ENCODE data around the gene OXT. TPM values are rescaled to one million over a fixed set of nuclear protein-coding genes. Genes with fewer than 3 reads are reported as not detected.
A peak's percentile ranks its signal among the peaks of the same experiment; 100 is the strongest.

The OXT gene
- total and polyA plus RNA-seq, 2 of the 13 experiments (the other 11 are each of a cell fraction or from before 2014, with no cell fraction given) = not detected

GRCh38 chr20:3082955-3083952 lies 11.8 kb downstream of the OXT start (continued):
- TF ChIP-seq HNF4G (IDR thresholded peaks at IDR 0.05; ENCODE audit: borderline replicate concordance, low read depth, low read length) = 0 out of 2 replicates have a peak, but pooled peaks have one; percentile 22
- TF ChIP-seq HNF4G (CRISPR knock-in tag; IDR thresholded peaks at IDR 0.05; ENCODE audit: borderline replicate concordance, low read depth) = 0 out of 2 replicates have a peak, but pooled peaks have one; percentile 11
- TF ChIP-seq MIER2 (CRISPR knock-in tag; IDR thresholded peaks at IDR 0.05) = no peak
- no peak for TF ChIP-seq ZNF335 (CRISPR knock-in tag; IDR thresholded peaks at IDR 0.05)
- TF ChIP-seq ZNF691 (CRISPR knock-in tag; IDR thresholded peaks at IDR 0.05; ENCODE audit: borderline replicate concordance, low read depth) = 0 out of 2 replicates have a peak, but pooled peaks have one; percentile 15
- no peak for TF ChIP-seq ATF7 (IDR thresholded peaks at IDR 0.05)
- TF ChIP-seq ATF7 (CRISPR knock-in tag; IDR thresholded peaks at IDR 0.05) = 0 out of 2 replicates have a peak, but pooled peaks have one; percentile 21
- no peak for TF ChIP-seq ZNF3 (CRISPR knock-in tag; IDR thresholded peaks at IDR 0.05)
- TF ChIP-seq ZBTB10 (CRISPR knock-in tag; IDR thresholded peaks at IDR 0.05; ENCODE audit: borderline replicate concordance) = no peak
- 0 out of 2 replicates have a peak, but pooled peaks have one; percentile 40 for TF ChIP-seq NFIB (CRISPR knock-in tag; IDR thresholded peaks at IDR 0.05; ENCODE audit: borderline replicate concordance)
- no peak for TF ChIP-seq ZNF639 (CRISPR knock-in tag; conservative IDR thresholded peaks at IDR 0.05)
- no peak for TF ChIP-seq TAF15 (IDR thresholded peaks at IDR 0.05; ENCODE audit: low read depth, low read length, poor library complexity, severe bottlenecking)
- TF ChIP-seq HNF4A (CRISPR knock-in tag; IDR thresholded peaks at IDR 0.05) = peak; percentile 69
- no peak for TF ChIP-seq ZNF275 (CRISPR knock-in tag; IDR thresholded peaks at IDR 0.05; ENCODE audit: borderline replicate concordance)
- peak; percentile 44; the same call in 1 of the 2 replicates for TF ChIP-seq MAX (IDR thresholded peaks at IDR 0.05)
- no peak for TF ChIP-seq NAIF1 (CRISPR knock-in tag; IDR thresholded peaks at IDR 0.05; ENCODE audit: borderline replicate concordance)
- no peak for TF ChIP-seq MAFG (CRISPR knock-in tag; IDR thresholded peaks at IDR 0.05)
- peak; percentile 71; the same call in 1 of the 2 replicates for TF ChIP-seq ZNF430 (CRISPR knock-in tag; IDR thresholded peaks at IDR 0.05)
- TF ChIP-seq MLLT10 (CRISPR knock-in tag; IDR thresholded peaks at IDR 0.05) = no peak
- peak; percentile 76 for TF ChIP-seq SPEN (CRISPR knock-in tag; IDR thresholded peaks at IDR 0.05; ENCODE audit: low read depth)
- peak; percentile 42; the same call in 1 of the 2 replicates for TF ChIP-seq RFXAP (CRISPR knock-in tag; IDR thresholded peaks at IDR 0.05; ENCODE audit: borderline replicate concordance)
